ENCODE measurements around the gene TDRD12. TPM values are rescaled to one million over a fixed set of nuclear protein-coding genes. Genes with fewer than 3 reads are reported as not detected.

The TDRD12 gene, protein sequence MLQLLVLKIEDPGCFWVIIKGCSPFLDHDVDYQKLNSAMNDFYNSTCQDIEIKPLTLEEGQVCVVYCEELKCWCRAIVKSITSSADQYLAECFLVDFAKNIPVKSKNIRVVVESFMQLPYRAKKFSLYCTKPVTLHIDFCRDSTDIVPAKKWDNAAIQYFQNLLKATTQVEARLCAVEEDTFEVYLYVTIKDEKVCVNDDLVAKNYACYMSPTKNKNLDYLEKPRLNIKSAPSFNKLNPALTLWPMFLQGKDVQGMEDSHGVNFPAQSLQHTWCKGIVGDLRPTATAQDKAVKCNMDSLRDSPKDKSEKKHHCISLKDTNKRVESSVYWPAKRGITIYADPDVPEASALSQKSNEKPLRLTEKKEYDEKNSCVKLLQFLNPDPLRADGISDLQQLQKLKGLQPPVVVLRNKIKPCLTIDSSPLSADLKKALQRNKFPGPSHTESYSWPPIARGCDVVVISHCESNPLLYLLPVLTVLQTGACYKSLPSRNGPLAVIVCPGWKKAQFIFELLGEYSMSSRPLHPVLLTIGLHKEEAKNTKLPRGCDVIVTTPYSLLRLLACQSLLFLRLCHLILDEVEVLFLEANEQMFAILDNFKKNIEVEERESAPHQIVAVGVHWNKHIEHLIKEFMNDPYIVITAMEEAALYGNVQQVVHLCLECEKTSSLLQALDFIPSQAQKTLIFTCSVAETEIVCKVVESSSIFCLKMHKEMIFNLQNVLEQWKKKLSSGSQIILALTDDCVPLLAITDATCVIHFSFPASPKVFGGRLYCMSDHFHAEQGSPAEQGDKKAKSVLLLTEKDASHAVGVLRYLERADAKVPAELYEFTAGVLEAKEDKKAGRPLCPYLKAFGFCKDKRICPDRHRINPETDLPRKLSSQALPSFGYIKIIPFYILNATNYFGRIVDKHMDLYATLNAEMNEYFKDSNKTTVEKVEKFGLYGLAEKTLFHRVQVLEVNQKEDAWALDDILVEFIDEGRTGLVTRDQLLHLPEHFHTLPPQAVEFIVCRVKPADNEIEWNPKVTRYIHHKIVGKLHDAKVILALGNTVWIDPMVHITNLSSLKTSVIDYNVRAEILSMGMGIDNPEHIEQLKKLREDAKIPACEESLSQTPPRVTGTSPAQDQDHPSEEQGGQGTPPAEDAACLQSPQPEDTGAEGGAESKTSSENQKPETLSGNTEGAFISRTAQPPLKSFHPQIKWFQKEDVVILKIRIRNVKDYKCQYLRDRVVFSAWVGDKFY (N-terminal part only)
- total RNA-seq, result under 1 TPM in 1 of 2 donors, not detected in 1; 0.29 TPM

DNA sequence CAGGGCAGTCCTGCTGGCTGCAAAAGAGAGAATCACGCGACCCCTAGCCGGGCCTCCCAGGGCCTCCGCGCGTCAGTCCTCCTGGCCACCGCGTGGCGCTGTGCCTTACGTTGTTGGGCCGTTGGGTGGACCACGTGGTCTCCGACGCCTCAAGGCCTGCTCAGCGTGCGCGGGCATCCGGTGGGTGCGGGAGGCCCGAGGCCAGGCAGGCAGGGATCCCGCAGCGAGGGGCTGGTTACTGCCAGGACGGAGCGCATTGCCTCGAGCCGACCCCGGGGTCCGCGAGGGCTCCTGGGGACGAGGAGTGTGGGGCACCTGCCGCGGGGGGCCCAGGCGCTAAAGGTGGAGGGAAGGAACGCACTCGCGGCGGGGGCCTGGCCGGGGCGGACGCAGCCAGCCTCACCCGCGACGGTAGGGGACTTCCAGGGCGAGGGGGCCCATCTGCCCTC, at the start of gene TDRD12:
Gene TDRD12, plus strand, starts transcription at position 157 of the 449 bp plus-strand sequence. CDS start 306 bp downstream, outside the sequence.
- H3K4me3 Mint-ChIP-seq, result no peak within 1 kb of the TSS
- H3K36me3 Mint-ChIP-seq, result no peaks in the 10 kb centered on the region
- no peak for ATAC-seq
- no peaks in the 10 kb centered on the region for H3K27me3 Mint-ChIP-seq
- no peak for DNase-seq (ENCODE audit: low spot score)
- no peak within 1 kb of the TSS for H3K27ac Mint-ChIP-seq
- H3K9me3 Mint-ChIP-seq, result no peaks in the 10 kb centered on the region
- no peaks in the 10 kb centered on the region for H3K4me1 Mint-ChIP-seq (ENCODE audit: low read depth in 2 of 2)

DNA sequence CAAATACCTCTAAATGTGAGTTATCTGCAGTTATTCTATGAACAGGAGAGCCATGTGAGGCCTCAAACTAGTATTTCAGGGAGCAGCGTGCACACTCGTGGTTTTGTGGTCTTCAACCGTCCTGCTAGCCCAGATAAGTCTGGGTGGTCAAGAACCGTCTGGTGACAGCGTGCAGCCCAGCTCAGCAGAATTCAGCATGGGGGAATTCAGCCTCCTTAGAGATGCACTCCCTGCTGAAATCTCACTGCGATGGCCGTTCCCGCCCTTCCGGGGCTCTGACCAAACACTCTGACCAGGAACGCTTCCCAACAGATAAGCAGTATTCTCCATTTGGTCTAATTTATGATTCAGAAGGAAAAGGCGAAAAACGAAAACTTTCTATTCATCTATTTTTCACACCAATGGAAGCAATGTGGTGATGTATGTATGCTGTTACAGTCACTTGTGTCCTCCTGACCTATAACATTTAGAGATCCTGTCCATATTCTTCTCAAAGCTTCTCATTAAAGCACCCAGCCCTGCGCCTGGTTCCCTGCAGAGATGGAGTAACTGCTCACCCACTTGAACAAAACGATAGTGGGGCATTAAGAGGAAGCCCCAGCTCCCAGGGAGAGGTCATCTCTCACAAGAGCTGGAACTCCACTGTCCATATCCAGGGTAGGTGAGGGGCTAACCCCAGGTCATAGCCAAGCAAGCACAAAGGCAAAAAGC, 47.5 kb upstream of the TDRD12 start:
- Mint-ChIP-seq H3K9me3 (no peaks in the 10 kb centered on the region), H3K4me3 (no peak overlapping the region), H3K27me3 (peaks cover 0 to under 1% of the 10 kb centered on the region in 2 donors), H3K4me1 (ENCODE audit: low read depth in 2 of 2) (peaks cover 38 to 41% of the 10 kb centered on the region in 2 donors), H3K36me3 (no peaks in the 10 kb centered on the region), H3K27ac (no peak overlapping the region)
- ATAC-seq (no peak), DNase-seq (ENCODE audit: low spot score) (no peak)

DNA sequence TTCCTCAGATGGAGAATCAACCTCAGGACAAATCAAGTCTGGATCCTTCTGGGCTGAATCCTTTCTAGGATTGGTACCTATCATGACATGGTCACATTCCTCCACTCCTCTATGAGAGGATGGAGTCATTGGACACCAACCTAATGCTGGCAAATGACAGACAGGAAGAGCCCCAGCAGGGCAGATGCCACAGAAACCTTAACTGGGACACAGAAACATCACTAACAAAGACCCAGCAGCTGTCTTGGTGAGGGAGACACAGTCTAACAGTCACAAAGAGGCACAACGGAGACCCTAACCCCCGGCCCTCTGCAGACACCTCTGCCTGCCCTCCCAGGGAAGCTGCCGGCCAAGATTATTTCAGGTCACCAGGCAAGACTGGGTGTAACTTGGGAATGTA, 46.7 kb upstream of the TDRD12 start:
- no peaks in the 10 kb centered on the region for H3K9me3 Mint-ChIP-seq
- no peaks in the 10 kb centered on the region for H3K36me3 Mint-ChIP-seq
- H3K27me3 Mint-ChIP-seq, result peaks cover 5 to 6% of the 10 kb centered on the region in 2 donors
- H3K4me3 Mint-ChIP-seq, result peak overlapping the region; percentile 30
- no peak for ATAC-seq
- no peak for DNase-seq (ENCODE audit: low spot score)
- H3K27ac Mint-ChIP-seq, result no peak overlapping the region
- peaks cover 41 to 43% of the 10 kb centered on the region in 2 donors for H3K4me1 Mint-ChIP-seq (ENCODE audit: low read depth in 2 of 2)

DNA sequence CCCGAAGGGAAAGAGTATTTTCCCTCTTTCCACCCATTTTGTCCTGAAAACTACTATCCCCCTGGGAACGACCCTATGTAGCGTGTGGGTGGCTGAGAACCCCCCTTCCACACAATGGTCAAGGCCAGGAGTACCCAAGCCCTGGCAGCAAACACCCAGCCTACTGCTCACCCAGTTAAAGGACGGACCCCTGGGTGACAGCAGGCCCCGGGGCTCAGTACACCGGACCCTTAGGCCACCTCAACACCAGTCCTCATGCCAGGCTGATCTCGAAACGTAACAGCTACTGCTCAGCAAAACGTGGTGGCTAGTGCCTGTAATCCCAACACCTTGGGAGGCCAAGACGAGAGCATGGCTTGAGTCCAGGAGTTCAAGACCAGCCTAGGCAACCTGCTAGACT, 46.0 kb upstream of the TDRD12 start:
- Mint-ChIP-seq H3K36me3 (no peaks in the 10 kb centered on the region), H3K9me3 (no peaks in the 10 kb centered on the region), H3K4me1 (ENCODE audit: low read depth in 2 of 2) (peaks cover 41 to 43% of the 10 kb centered on the region in 2 donors), H3K27ac (peak overlapping the region; percentile 40 to 70), H3K4me3 (peak overlapping the region; percentile 96), H3K27me3 (peaks cover 5 to 6% of the 10 kb centered on the region in 2 donors)
- no peak for DNase-seq (ENCODE audit: low spot score)
- ATAC-seq, result no peak

DNA sequence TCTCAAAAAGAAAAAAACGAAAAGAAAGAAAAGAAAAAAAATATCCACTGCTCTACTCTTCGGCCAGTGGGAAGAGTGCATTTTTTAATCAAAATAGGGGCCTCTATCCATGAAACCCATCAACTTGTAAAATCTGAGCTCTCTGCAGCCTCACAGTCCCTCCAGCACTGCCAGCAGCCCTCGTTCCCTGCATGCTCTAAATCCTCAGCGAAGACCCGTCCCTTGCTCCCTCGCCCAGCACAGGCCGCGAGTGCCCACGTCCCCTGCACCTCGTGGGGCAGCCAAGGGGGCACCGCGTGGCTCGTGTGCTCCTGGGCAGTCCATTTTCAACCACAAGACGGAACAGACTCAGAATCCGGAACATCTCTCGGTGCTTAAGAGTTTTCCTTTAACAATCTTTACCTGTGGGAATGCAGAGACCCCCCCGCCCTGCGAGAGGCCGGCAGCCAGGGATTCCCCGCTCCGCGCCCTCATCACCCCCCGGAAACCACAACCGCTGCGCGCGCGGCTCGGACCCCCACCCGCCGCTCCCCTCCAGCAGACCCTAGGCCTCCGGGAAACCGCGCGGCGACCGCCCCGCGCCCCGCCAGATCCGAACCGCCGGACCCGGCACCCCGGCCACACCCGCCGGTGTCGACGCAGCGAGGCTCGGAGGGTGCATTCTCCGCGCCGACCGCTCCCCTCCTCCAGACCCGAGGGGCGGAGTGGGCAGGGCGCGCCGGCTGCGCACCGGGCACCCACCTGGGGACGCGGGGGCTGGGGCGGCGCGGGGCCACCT, 45.2 kb upstream of the TDRD12 start:
- ATAC-seq (no peak), DNase-seq (ENCODE audit: low spot score) (peak; percentile 69)
- H3K4me1 Mint-ChIP-seq (ENCODE audit: low read depth in 2 of 2), result peaks cover 35 to 37% of the 10 kb centered on the region in 2 donors
- peaks cover 5 to 6% of the 10 kb centered on the region in 2 donors for H3K27me3 Mint-ChIP-seq
- H3K4me3 Mint-ChIP-seq, result peak overlapping the region; percentile 96
- H3K9me3 Mint-ChIP-seq, result no peaks in the 10 kb centered on the region
- peak overlapping the region; percentile 70 to 78 for H3K27ac Mint-ChIP-seq
- H3K36me3 Mint-ChIP-seq, result no peaks in the 10 kb centered on the region

DNA sequence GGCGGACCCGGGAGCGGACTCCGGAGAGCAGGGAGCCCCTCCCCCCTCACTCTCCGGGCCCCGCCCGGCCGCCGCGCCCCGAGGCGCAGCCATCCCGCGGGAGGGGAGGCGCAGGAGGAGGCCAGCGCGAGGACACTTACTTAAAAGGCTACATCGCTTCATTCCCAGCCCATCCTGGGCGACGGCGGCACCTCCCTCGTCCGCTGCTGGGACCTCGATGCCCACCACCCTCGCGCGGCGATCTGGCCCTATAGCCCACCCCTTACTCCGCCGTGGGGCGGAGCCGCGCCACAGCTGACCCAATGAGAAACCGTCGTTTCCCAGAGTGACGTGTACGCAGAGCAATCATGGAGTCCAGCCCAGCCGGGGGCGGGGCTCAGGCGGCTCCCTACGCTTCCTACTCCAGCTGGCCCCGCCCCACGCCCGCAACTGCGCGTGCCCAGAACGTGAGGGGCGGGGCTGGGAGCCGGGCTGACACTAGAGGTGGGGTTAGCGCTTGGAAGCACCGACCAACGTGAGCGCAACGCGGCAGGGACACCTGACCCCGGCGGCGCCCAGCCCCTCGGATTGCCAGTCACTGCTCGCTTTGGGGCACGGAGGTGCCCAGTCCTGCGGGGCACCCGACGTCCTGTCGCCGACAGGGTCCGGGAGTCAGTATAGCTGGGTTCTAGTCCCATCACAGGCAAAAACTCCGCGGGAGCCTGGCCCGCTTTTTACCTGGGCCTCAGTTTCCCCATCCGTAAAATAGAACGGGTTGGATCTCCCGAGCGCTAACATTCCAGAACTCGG, 44.4 kb upstream of the TDRD12 start, which contains the start of gene ANKRD27:
Gene ANKRD27, minus strand, starts transcription at position 250 of the 789 bp plus-strand sequence. CDS start 16,165 bp downstream, outside the sequence.
- Mint-ChIP-seq H3K27ac (peak within 1 kb of the TSS; percentile 70 to 78), H3K9me3 (no peaks in the 10 kb centered on the region), H3K4me3 (peak within 1 kb of the TSS; percentile 96), H3K4me1 (ENCODE audit: low read depth in 2 of 2) (peaks cover 27 to 30% of the 10 kb centered on the region in 2 donors), H3K36me3 (no peaks in the 10 kb centered on the region), H3K27me3 (peaks cover 5 to 6% of the 10 kb centered on the region in 2 donors)
- peak; percentile 99 for DNase-seq (ENCODE audit: low spot score)
- peak; percentile 98 for ATAC-seq

DNA sequence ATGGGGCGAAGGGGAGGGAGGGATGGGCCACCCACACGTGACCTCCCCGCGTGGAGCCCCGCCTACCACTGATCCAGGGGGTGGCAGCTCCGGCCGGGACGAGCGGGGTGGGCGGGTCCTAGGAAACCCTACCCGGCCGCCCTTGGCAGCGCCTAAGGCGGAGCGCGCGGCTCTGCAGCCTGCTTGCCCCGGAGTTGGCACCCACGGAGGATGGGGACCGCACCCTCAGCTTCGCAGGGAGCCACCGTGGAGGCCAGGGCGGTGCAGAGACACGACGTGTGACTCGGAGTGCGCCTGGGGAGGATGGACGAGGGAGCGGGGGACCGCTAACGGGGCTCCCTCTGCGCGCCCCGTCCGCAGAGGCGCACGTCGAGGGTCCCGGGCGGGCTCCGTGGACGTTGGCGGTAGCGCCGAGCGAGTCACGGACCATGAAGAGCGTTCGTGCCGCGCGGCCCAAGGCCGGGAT, 43.8 kb upstream of the TDRD12 start, which contains the start of gene RGS9BP:
Gene RGS9BP, plus strand, starts transcription at position 129 of the 466 bp plus-strand sequence. CDS start 416 bp downstream, outside the sequence.
- Mint-ChIP-seq H3K9me3 (no peaks in the 10 kb centered on the region), H3K27me3 (peaks cover 5 to 6% of the 10 kb centered on the region in 2 donors), H3K4me3 (peak within 1 kb of the TSS; percentile 82), H3K36me3 (no peaks in the 10 kb centered on the region), H3K4me1 (ENCODE audit: low read depth in 2 of 2) (peaks cover 26 to 28% of the 10 kb centered on the region in 2 donors), H3K27ac (peak within 1 kb of the TSS; percentile 42 to 78)
- ATAC-seq (peak; percentile 63 to 73), DNase-seq (ENCODE audit: low spot score) (peak; percentile 82)

DNA sequence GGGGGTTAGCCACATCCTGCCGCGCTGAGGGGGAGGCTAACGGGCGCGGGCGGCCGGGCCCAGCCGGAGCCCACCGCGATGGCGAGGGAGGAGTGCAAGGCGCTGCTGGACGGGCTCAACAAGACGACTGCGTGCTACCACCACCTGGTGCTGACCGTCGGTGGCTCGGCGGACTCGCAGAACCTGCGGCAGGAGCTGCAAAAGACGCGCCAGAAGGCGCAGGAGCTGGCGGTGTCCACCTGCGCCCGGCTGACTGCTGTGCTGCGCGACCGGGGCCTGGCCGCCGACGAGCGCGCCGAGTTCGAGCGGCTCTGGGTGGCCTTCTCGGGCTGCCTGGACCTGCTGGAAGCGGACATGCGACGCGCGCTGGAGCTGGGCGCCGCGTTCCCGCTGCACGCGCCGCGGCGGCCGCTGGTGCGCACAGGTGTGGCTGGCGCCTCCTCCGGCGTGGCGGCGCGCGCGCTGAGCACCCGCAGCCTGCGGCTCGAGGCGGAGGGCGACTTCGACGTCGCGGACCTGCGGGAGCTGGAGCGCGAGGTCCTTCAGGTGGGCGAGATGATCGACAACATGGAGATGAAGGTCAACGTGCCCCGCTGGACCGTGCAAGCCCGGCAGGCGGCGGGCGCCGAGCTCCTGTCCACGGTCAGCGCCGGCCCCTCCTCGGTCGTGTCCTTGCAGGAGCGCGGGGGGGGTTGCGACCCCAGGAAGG, 43.2 kb upstream of the TDRD12 start:
- Mint-ChIP-seq H3K36me3 (no peaks in the 10 kb centered on the region), H3K4me1 (ENCODE audit: low read depth in 2 of 2) (peaks cover 26 to 28% of the 10 kb centered on the region in 2 donors), H3K27ac (no peak overlapping the region), H3K9me3 (no peaks in the 10 kb centered on the region), H3K27me3 (peaks cover 5 to 6% of the 10 kb centered on the region in 2 donors), H3K4me3 (peak overlapping the region; percentile 82)
- DNase-seq (ENCODE audit: low spot score), result no peak
- no peak for ATAC-seq

DNA sequence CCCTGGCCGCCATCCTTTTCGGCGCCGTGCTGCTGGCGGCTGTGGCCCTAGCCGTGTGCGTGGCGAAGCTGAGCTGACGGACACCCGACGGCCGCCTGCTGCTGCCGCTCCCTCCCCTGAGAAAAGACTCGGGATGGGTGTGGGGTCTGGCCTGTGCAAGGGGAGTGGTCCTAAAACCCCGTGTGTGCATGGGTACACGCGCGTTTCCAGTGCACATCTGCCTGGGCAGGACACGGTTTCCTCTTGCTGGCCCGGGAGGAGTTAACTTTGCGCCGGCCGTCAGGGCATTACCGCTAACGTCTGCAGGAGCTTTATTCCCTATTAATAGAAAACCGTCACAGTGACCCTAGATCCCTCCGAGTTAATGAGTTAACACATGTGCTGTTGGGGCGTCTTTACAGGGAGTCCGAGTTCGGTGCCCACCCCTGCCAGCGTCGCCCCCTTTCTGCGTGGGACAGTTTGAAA, 42.6 kb upstream of the TDRD12 start:
- Mint-ChIP-seq H3K4me3 (peak overlapping the region; percentile 48), H3K4me1 (ENCODE audit: low read depth in 2 of 2) (peaks cover 25% of the 10 kb centered on the region in 2 donors), H3K27me3 (peaks cover 5 to 6% of the 10 kb centered on the region in 2 donors), H3K36me3 (no peaks in the 10 kb centered on the region), H3K27ac (no peak overlapping the region), H3K9me3 (no peaks in the 10 kb centered on the region)
- ATAC-seq (no peak), DNase-seq (ENCODE audit: low spot score) (no peak)

DNA sequence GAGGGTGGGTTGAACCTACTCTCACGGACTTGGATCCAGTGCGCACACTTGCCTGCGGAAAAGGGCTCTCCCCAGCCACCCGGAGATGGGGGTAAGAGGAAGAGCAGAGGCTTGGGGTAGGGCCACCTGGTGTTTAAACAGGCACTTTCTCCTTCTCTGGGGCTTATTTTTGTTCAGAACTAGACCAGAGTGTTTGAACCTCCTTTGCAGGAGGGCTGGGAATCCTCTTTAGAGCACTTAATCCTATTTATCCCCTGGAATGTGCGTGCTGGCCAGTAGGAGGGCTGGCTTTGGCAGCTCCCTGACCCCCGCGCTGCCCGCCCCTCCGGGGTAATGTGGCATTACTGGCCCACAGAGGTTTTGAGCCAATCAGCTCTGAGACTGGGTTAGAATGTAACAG, 41.9 kb upstream of the TDRD12 start:
- DNase-seq (ENCODE audit: low spot score), result no peak
- Mint-ChIP-seq H3K27ac (no peak overlapping the region), H3K4me1 (ENCODE audit: low read depth in 2 of 2) (peaks cover 18 to 20% of the 10 kb centered on the region in 2 donors), H3K27me3 (peaks cover 6 to 9% of the 10 kb centered on the region in 2 donors), H3K36me3 (no peaks in the 10 kb centered on the region), H3K9me3 (no peaks in the 10 kb centered on the region), H3K4me3 (no peak overlapping the region)
- ATAC-seq, result no peak

DNA sequence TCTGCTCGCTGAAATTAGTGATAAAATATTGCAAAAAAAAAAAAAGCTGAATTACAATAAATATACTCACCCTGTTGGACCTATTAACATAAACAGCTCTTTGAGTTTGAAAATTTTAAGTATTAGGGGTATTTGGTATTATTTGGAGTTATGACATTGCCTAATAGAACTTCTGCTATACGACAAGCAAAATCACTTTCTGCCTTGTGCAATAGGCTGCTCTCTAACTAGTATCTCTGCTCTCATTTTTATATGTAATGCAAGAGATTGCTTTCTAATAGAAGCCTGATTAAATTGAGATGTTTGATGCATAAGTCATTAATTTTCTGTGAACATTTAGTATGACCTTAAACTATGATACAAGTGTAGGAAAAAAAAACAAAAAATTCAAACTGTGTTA, 38.6 kb upstream of the TDRD12 start:
- Mint-ChIP-seq H3K27ac (no peak overlapping the region), H3K36me3 (no peaks in the 10 kb centered on the region), H3K4me1 (ENCODE audit: low read depth in 2 of 2) (peaks cover 0 to 5% of the 10 kb centered on the region in 2 donors), H3K9me3 (no peaks in the 10 kb centered on the region), H3K4me3 (no peak overlapping the region), H3K27me3 (peaks cover 6 to 9% of the 10 kb centered on the region in 2 donors)
- ATAC-seq (no peak), DNase-seq (ENCODE audit: low spot score) (no peak)

Measured in natural killer cell treated with Interleukin-12 subunit alpha and Interleukin-12 subunit beta and Interleukin-15 and Interleukin-18, amount 100 ng/mL, for 72 hours (primary cell).